ENCODE results near the gene ANO6.

GRCh38 chr12:45426294-45426693 is 210.4 kb downstream of the ANO6 start:
- TF ChIP-seq FOXJ3 (CRISPR knock-in tag; IDR thresholded peaks at IDR 0.05; ENCODE audit: borderline replicate concordance) (no peak), JUN (CRISPR knock-in tag; IDR thresholded peaks at IDR 0.05) (no peak), CTCF (IDR thresholded peaks at IDR 0.05) (no peak), NFYB (CRISPR knock-in tag; conservative IDR thresholded peaks at IDR 0.05; ENCODE audit: low read depth) (no peak), PREB (CRISPR knock-in tag; IDR thresholded peaks at IDR 0.05; ENCODE audit: borderline replicate concordance) (no peak), EMX1 (CRISPR knock-in tag; IDR thresholded peaks at IDR 0.05) (no peak)

Data from WTC11 (cell line).